Rectal smooth muscle tissue (tissue), 1 donor: ENCODE measurements around the gene CHN2.
A peak's percentile ranks its signal among the peaks of the same experiment; 100 is the strongest.

ENCODE experiments used
- H3K27ac ChIP-seq: one replicate; pipeline ENCODE4 v1.7.0; 2013; ENCODE audit warnings: low read depth, low read length, inconsistent platforms
- H3K27me3 ChIP-seq: one replicate; pipeline ENCODE4 v1.7.0; 2013; ENCODE audit warnings: low read length; ENCODE audit not compliant: control insufficient read depth, insufficient read depth
- H3K36me3 ChIP-seq: one replicate; pipeline ENCODE4 v1.7.0; 2013; ENCODE audit warnings: low read length; ENCODE audit not compliant: control insufficient read depth, insufficient read depth
- H3K4me1 ChIP-seq: one replicate; pipeline ENCODE4 v1.7.0; 2013; ENCODE audit warnings: low read length; ENCODE audit not compliant: control insufficient read depth, insufficient read depth
- H3K4me3 ChIP-seq: one replicate; pipeline ENCODE4 v1.7.0; 2013; ENCODE audit warnings: low read length
- H3K9ac ChIP-seq: one replicate; pipeline ENCODE4 v1.7.0; 2013; ENCODE audit warnings: low read length

Gene CHN2

GRCh38 chr7:29194594-29195427, at the start of gene CHN2:
CHN2 (plus strand) TSS chr7:29194775.
- Histone ChIP-seq H3K36me3 (no peaks in the 10 kb centered on the region), H3K27ac (no peak within 1 kb of the TSS), H3K27me3 (no peaks in the 10 kb centered on the region), H3K4me1 (no peaks in the 10 kb centered on the region), H3K4me3 (peak within 1 kb of the TSS; percentile 85), H3K9ac (peak within 1 kb of the TSS; percentile 16)

- Histone ChIP-seq H3K36me3 (no peaks in the 10 kb centered on the region), H3K4me3 (peak overlapping the region; percentile 54), H3K4me1 (peaks cover 3% of the 10 kb centered on the region), H3K9ac (no peak overlapping the region), H3K27me3 (peaks cover 7% of the 10 kb centered on the region), H3K27ac (no peak overlapping the region)
Observed at GRCh38 chr7:29145553-29146056, 49.0 kb upstream of the CHN2 start.

GRCh38 chr7:29146057-29146706, 48.4 kb upstream of the CHN2 start, which contains the start of gene CPVL:
CPVL (minus strand) TSS chr7:29146537; CDS start chr7:29121061, 25,476 bp downstream.
- no peak within 1 kb of the TSS for H3K27ac ChIP-seq
- peak within 1 kb of the TSS; percentile 54 for H3K4me3 ChIP-seq
- no peak within 1 kb of the TSS for H3K9ac ChIP-seq

GRCh38 chr7:29146888-29147609, 47.5 kb upstream of the CHN2 start:
- peak overlapping the region; percentile 54 for H3K4me3 ChIP-seq
- H3K27ac ChIP-seq, result no peak overlapping the region
- H3K4me1 ChIP-seq, result peaks cover 3% of the 10 kb centered on the region
- no peaks in the 10 kb centered on the region for H3K36me3 ChIP-seq
- no peak overlapping the region for H3K9ac ChIP-seq
- H3K27me3 ChIP-seq, result peaks cover 7% of the 10 kb centered on the region

More at GRCh38 chr7:29146057-29146706, 48.4 kb upstream of the CHN2 start, which contains the start of gene CPVL:
- Histone ChIP-seq H3K4me1 (peaks cover 3% of the 10 kb centered on the region), H3K36me3 (no peaks in the 10 kb centered on the region), H3K27me3 (peaks cover 7% of the 10 kb centered on the region)

GRCh38 chr7:29147821-29148220, 46.8 kb upstream of the CHN2 start:
- no peaks in the 10 kb centered on the region for H3K36me3 ChIP-seq
- H3K4me1 ChIP-seq, result peaks cover 3% of the 10 kb centered on the region
- H3K27ac ChIP-seq, result no peak overlapping the region
- no peak overlapping the region for H3K9ac ChIP-seq
- H3K27me3 ChIP-seq, result peaks cover 7% of the 10 kb centered on the region
- no peak overlapping the region for H3K4me3 ChIP-seq

- Histone ChIP-seq H3K4me1 (peaks cover 3% of the 10 kb centered on the region), H3K9ac (no peak overlapping the region), H3K27me3 (peaks cover 7% of the 10 kb centered on the region), H3K4me3 (no peak overlapping the region), H3K36me3 (no peaks in the 10 kb centered on the region), H3K27ac (no peak overlapping the region)
Observed at GRCh38 chr7:29149036-29149435, 45.5 kb upstream of the CHN2 start.

- no peak overlapping the region for H3K27ac ChIP-seq
- no peak overlapping the region for H3K9ac ChIP-seq
- no peaks in the 10 kb centered on the region for H3K36me3 ChIP-seq
- H3K4me3 ChIP-seq, result no peak overlapping the region
- H3K4me1 ChIP-seq, result peaks cover 3% of the 10 kb centered on the region
- H3K27me3 ChIP-seq, result peaks cover 4% of the 10 kb centered on the region
Observed at GRCh38 chr7:29150856-29151255, 43.7 kb upstream of the CHN2 start.

GRCh38 chr7:29154076-29154475, 40.5 kb upstream of the CHN2 start:
- Histone ChIP-seq H3K4me3 (no peak overlapping the region), H3K4me1 (no peaks in the 10 kb centered on the region), H3K27me3 (no peaks in the 10 kb centered on the region), H3K27ac (no peak overlapping the region), H3K36me3 (no peaks in the 10 kb centered on the region), H3K9ac (no peak overlapping the region)

- no peaks in the 10 kb centered on the region for H3K4me1 ChIP-seq
- no peaks in the 10 kb centered on the region for H3K36me3 ChIP-seq
Observed at GRCh38 chr7:29156907-29157452, 37.6 kb upstream of the CHN2 start.

GRCh38 chr7:29158795-29159423, 35.7 kb upstream of the CHN2 start:
- H3K27ac ChIP-seq, result no peak overlapping the region
- no peaks in the 10 kb centered on the region for H3K27me3 ChIP-seq
- no peaks in the 10 kb centered on the region for H3K36me3 ChIP-seq
- no peak overlapping the region for H3K9ac ChIP-seq
- H3K4me1 ChIP-seq, result no peaks in the 10 kb centered on the region
- no peak overlapping the region for H3K4me3 ChIP-seq

More at GRCh38 chr7:29156907-29157452, 37.6 kb upstream of the CHN2 start:
- H3K9ac ChIP-seq, result no peak overlapping the region
- no peak overlapping the region for H3K4me3 ChIP-seq
- H3K27me3 ChIP-seq, result no peaks in the 10 kb centered on the region
- no peak overlapping the region for H3K27ac ChIP-seq

GRCh38 chr7:29160080-29160479, 34.5 kb upstream of the CHN2 start:
- Histone ChIP-seq H3K4me3 (no peak overlapping the region), H3K27me3 (no peaks in the 10 kb centered on the region), H3K27ac (no peak overlapping the region), H3K4me1 (no peaks in the 10 kb centered on the region), H3K9ac (no peak overlapping the region), H3K36me3 (no peaks in the 10 kb centered on the region)
